ENCODE results near the gene PTPRF. TPM values are rescaled to one million over a fixed set of nuclear protein-coding genes. Genes with fewer than 3 reads are reported as not detected.
A peak's percentile ranks its signal among the peaks of the same experiment; 100 is the strongest.
"Not testable (repeated sequence)": the region's sequence is repeated elsewhere in the genome, so short reads cannot be mapped to it uniquely, and the experiment has no call there.

The PTPRF gene
- total RNA-seq, 4 donors from 2014 or later = 33.8 to 84.2 (median 53.7) TPM

DNA sequence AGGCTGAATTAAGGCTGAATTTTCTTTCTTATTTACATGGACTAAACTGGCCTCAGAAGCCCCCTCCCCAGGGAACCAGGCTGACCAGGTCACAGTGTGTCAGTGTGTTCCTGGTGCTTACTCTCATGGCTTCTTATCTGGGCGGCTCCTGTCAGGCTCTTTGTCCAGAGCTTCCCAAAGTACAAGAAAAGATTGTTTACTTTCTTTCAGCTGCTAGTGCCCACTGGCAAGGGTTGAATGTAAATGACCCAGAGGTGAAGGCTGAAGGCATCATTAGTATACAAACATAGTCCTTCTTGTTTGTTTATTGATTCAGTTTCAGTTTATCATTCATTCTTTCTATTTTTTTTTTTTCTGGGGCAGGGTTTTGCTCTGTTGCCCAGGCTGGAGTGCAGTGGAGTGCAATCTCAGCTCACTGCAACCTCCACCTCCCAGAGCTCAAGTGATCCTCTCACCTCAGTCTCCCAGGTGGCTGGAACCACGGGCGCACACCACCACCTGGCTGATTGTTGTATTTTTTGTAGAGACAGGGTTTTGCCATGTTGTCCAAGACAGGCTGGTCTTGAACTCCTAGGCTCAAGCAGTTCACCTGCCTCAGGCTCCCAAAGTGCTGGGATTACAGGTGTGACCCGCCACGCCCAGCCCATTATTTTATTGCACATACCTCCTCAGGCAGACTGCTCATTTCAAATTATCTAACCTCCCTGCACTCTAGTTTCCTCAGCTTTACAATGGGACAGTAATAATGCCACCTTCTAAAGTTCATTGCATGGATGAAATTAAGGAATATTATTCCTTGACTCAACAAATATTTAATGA lies 109.5 kb downstream of the PTPRF start:
- H3K9me3 ChIP-seq = no peaks in the 10 kb centered on the region
- H3K4me1 ChIP-seq = no peaks in the 10 kb centered on the region
- peaks cover 0 to 18% (median 0%) of the 10 kb centered on the region in 4 donors for H3K27me3 ChIP-seq
- WGBS = 80% methylated on average over 5 of the region's 5 CpGs
- no peak overlapping the region for H3K27ac ChIP-seq (replicated peaks in 1 of 4)
- TF ChIP-seq POLR2AphosphoS5 (IDR thresholded peaks at IDR 0.05) (no peak), EP300 (IDR thresholded peaks at IDR 0.05) (no peak), POLR2A (IDR thresholded peaks at IDR 0.05; ENCODE audit: low read depth) (no peak)
- TF ChIP-seq, protein P1, sequence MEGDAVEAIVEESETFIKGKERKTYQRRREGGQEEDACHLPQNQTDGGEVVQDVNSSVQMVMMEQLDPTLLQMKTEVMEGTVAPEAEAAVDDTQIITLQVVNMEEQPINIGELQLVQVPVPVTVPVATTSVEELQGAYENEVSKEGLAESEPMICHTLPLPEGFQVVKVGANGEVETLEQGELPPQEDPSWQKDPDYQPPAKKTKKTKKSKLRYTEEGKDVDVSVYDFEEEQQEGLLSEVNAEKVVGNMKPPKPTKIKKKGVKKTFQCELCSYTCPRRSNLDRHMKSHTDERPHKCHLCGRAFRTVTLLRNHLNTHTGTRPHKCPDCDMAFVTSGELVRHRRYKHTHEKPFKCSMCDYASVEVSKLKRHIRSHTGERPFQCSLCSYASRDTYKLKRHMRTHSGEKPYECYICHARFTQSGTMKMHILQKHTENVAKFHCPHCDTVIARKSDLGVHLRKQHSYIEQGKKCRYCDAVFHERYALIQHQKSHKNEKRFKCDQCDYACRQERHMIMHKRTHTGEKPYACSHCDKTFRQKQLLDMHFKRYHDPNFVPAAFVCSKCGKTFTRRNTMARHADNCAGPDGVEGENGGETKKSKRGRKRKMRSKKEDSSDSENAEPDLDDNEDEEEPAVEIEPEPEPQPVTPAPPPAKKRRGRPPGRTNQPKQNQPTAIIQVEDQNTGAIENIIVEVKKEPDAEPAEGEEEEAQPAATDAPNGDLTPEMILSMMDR (IDR thresholded peaks at IDR 0.05) = no peak
- H3K4me3 ChIP-seq = no peak overlapping the region
- H3K36me3 ChIP-seq = no peaks in the 10 kb centered on the region
- intact Hi-C loops (cut with DNase I) = no loop called here
- DNase-seq (ENCODE audit: extremely low spot score) = no peak

DNA sequence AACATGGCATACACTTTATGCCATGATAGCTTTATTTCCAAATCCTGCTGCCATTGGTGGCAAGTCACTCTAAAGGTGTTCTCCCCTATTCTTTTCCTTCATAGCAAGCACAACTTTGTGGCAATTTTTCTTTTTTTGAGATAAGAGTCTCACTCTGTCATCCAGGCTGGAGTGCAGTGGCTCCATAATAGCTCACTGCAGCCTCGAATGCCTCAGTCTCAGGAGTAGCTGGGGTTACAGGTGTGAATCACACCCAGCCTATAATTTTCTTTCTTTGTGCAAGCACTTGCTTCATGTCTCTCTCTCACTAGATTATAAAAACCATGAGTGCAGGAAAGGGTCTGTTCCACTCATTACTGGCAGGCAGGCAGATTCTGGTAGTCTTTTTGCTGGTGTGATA lies 113.9 kb downstream of the PTPRF start:
- H3K36me3 ChIP-seq = no peaks in the 10 kb centered on the region
- peaks cover 3 to 6% (median 5%) of the 10 kb centered on the region in 4 donors for H3K4me1 ChIP-seq
- no peak for DNase-seq (ENCODE audit: extremely low spot score)
- WGBS = 63% methylated on average over 1 of the region's 1 CpG
- H3K9me3 ChIP-seq = no peaks in the 10 kb centered on the region
- H3K27me3 ChIP-seq = peaks cover 0 to 22% (median 0%) of the 10 kb centered on the region in 4 donors
- TF ChIP-seq EP300 (IDR thresholded peaks at IDR 0.05) (no peak), POLR2AphosphoS5 (IDR thresholded peaks at IDR 0.05) (no peak), POLR2A (IDR thresholded peaks at IDR 0.05; ENCODE audit: low read depth) (no peak)
- TF ChIP-seq, protein P1 (IDR thresholded peaks at IDR 0.05) = no peak
- no peak overlapping the region for H3K4me3 ChIP-seq
- intact Hi-C loops (cut with DNase I) = no loop called here
- no peak overlapping the region for H3K27ac ChIP-seq (replicated peaks in 1 of 4)

- Histone ChIP-seq H3K4me3 (no peak overlapping the region), H3K36me3 (no peaks in the 10 kb centered on the region), H3K9me3 (no peaks in the 10 kb centered on the region), H3K27me3 (peaks cover 0 to 15% (median 0%) of the 10 kb centered on the region in 4 donors), H3K4me1 (peaks cover 3 to 6% (median 5%) of the 10 kb centered on the region in 4 donors), H3K27ac (replicated peaks in 1 of 4) (no peak overlapping the region)
- no peak for DNase-seq (ENCODE audit: extremely low spot score)
- no peak for TF ChIP-seq POLR2A (IDR thresholded peaks at IDR 0.05; ENCODE audit: low read depth)
- TF ChIP-seq, protein P1 (IDR thresholded peaks at IDR 0.05) = no peak
- no peak for TF ChIP-seq EP300 (IDR thresholded peaks at IDR 0.05)
- TF ChIP-seq POLR2AphosphoS5 (IDR thresholded peaks at IDR 0.05) = no peak
- 76% methylated on average over 1 of the region's 1 CpG for WGBS
- intact Hi-C loops (cut with DNase I) = no loop called here
Measured at GRCh38 chr1:43645461-43645860, 114.8 kb downstream of the PTPRF start.

DNA sequence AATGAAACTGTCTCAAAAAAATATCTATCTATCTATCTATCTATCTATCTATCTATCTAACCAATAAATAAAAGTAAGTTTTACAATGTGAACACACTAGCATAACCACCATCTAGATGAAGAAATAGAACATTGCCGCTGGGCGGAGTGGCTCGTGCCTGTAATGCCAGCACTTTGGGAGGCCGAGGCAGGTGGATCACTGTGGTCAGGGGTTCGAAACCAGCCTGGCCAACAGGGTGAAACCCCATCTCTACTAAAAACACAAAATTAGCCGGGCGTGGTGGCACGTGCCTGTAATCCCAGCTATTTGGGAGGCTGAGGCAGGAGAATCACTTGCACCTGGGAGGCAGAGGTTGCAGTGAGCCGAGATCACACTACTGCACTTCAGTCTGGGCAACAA lies 116.6 kb downstream of the PTPRF start:
- H3K36me3 ChIP-seq; H3K9me3 ChIP-seq; DNase-seq (ENCODE audit: extremely low spot score); H3K27ac ChIP-seq (replicated peaks in 1 of 4); H3K4me3 ChIP-seq; intact Hi-C loops (cut with DNase I): not testable (repeated sequence)
- Histone ChIP-seq H3K27me3 (peaks cover 0 to 14% (median 0%) of the 10 kb centered on the region in 4 donors), H3K4me1 (peaks cover 19 to 24% (median 22%) of the 10 kb centered on the region in 4 donors)
- WGBS = 91% methylated on average over 9 of the region's 9 CpGs

DNA sequence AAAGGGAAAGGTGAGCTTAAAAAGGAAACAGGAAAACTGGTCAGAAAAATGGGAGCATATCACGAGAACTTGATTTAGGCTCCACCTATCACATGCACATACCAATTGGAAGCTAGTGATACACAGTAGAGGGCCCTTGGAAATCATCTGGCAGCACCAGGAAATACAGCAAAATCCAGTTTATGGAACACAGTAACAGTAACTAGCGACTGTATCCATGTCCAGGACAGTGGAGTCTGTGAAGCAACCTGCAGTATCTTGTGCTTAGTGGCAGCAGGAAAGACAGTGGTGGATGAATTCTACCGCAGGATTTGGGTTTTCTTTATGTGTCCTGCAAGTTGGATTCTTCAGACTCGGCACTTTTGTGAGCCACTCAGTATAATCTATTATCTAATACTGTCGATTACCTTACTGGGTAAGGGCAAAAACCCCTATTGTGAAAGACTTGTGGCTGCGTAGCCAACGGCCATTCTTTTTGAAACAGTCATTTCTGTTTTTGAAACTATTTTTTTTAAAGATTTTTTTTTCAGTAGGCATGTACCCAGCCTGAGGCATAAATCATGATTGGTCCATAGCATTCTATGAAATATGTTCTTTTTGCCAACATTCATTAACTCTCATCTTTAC lies 117.7 kb downstream of the PTPRF start:
- intact Hi-C loops (cut with DNase I) = no loop called here
- TF ChIP-seq EP300 (IDR thresholded peaks at IDR 0.05) = no peak
- TF ChIP-seq POLR2AphosphoS5 (IDR thresholded peaks at IDR 0.05) = no peak
- TF ChIP-seq, protein P1 (IDR thresholded peaks at IDR 0.05) = no peak
- TF ChIP-seq POLR2A (IDR thresholded peaks at IDR 0.05; ENCODE audit: low read depth) = no peak
- WGBS = 78% methylated on average over 7 of the region's 7 CpGs

More for the DNA sequence above, 117.7 kb downstream of the PTPRF start:
- peaks cover 19 to 32% (median 30%) of the 10 kb centered on the region in 4 donors for H3K4me1 ChIP-seq
- peak overlapping the region in 2 of 4 donors; percentile 92 to 96 for H3K27ac ChIP-seq (replicated peaks in 1 of 4)
- no peak for DNase-seq (ENCODE audit: extremely low spot score)
- peaks cover 0 to 5% (median 3%) of the 10 kb centered on the region in 4 donors for H3K36me3 ChIP-seq
- no peak overlapping the region for H3K4me3 ChIP-seq
- peaks cover 0 to 14% (median 0%) of the 10 kb centered on the region in 4 donors for H3K27me3 ChIP-seq
- H3K9me3 ChIP-seq = no peaks in the 10 kb centered on the region
